NB4 (cell line): ENCODE results near the gene PPRC1.

ENCODE experiments used
- DNase-seq: peaks from one replicate; pipeline ENCODE4 v3.0.0; 2010; ENCODE audit warnings: low read depth
- H3K4me3 ChIP-seq: one replicate; pipeline ENCODE4 v1.5.1; 2011; ENCODE audit warnings: mild to moderate bottlenecking, low read depth, low read length, moderate library complexity
- CTCF ChIP-seq: IDR thresholded peaks from one replicate; pipeline ENCODE4 v1.5.1; 2012; ENCODE audit warnings: low read depth, low read length
- MAX ChIP-seq: IDR thresholded peaks from 2 replicates; pipeline ENCODE4 v1.6.1; 2011; ENCODE audit warnings: low read depth, low read length
- MYC ChIP-seq: IDR thresholded peaks from 2 replicates; pipeline ENCODE4 v1.6.1; 2011; ENCODE audit warnings: low read depth, low read length
- POLR2A ChIP-seq: IDR thresholded peaks from 2 replicates; pipeline ENCODE4 v1.6.1; 2011; ENCODE audit warnings: mild to moderate bottlenecking; ENCODE audit not compliant: insufficient read length; ENCODE audit errors: extremely low read depth

The PPRC1 gene

GRCh38 chr10:102120991-102121738 is 11.7 kb upstream of the PPRC1 start:
- no peak for TF ChIP-seq MAX
- peak; percentile 32; the same call in 1 of the 2 replicates for TF ChIP-seq MYC
- DNase-seq, result no peak
- H3K4me3 ChIP-seq, result peak overlapping the region; percentile 71

- H3K4me3 ChIP-seq, result no peak overlapping the region
Observed at GRCh38 chr10:102121739-102122372, 11.0 kb upstream of the PPRC1 start.

GRCh38 chr10:102122450-102122849 is 10.4 kb upstream of the PPRC1 start:
- DNase-seq, result no peak
- TF ChIP-seq MYC (no peak), POLR2A (no peak), CTCF (no peak), MAX (no peak)
- H3K4me3 ChIP-seq, result no peak overlapping the region

More at GRCh38 chr10:102121739-102122372, 11.0 kb upstream of the PPRC1 start:
- TF ChIP-seq MAX (no peak), POLR2A (no peak)
- no peak for DNase-seq

GRCh38 chr10:102123223-102123622 is 9.6 kb upstream of the PPRC1 start:
- DNase-seq, result no peak
- no peak for TF ChIP-seq MAX
- TF ChIP-seq POLR2A, result no peak
- no peak for TF ChIP-seq CTCF
- no peak for TF ChIP-seq MYC

GRCh38 chr10:102131286-102132170 is 1.3 kb upstream of the PPRC1 start:
- H3K4me3 ChIP-seq, result no peak overlapping the region
- no peak for TF ChIP-seq POLR2A
- no peak for TF ChIP-seq MYC
- no peak for TF ChIP-seq CTCF
- TF ChIP-seq MAX, result no peak
- no peak for DNase-seq

More at GRCh38 chr10:102123223-102123622, 9.6 kb upstream of the PPRC1 start:
- no peak overlapping the region for H3K4me3 ChIP-seq

GRCh38 chr10:102132193-102132562 is 662 bp upstream of the PPRC1 start:
- DNase-seq, result no peak
- TF ChIP-seq POLR2A (no peak), CTCF (no peak), MAX (no peak), MYC (no peak)
- peak overlapping the region; percentile 89 for H3K4me3 ChIP-seq
